HG03378 (cell line): ENCODE results near the gene SPTY2D1.
"Not testable (repeated sequence)": the region's sequence is repeated elsewhere in the genome, so short reads cannot be mapped to it uniquely, and the experiment has no call there.

Source experiments
- ATAC-seq: cut with Tn5 transposase; IDR thresholded peaks from one replicate; pipeline ENCODE4 v1.9.1; 2021; ENCODE audit warnings: mild to moderate bottlenecking, moderate library complexity; ENCODE audit not compliant: unreplicated experiment

SPTY2D1 gene, protein sequence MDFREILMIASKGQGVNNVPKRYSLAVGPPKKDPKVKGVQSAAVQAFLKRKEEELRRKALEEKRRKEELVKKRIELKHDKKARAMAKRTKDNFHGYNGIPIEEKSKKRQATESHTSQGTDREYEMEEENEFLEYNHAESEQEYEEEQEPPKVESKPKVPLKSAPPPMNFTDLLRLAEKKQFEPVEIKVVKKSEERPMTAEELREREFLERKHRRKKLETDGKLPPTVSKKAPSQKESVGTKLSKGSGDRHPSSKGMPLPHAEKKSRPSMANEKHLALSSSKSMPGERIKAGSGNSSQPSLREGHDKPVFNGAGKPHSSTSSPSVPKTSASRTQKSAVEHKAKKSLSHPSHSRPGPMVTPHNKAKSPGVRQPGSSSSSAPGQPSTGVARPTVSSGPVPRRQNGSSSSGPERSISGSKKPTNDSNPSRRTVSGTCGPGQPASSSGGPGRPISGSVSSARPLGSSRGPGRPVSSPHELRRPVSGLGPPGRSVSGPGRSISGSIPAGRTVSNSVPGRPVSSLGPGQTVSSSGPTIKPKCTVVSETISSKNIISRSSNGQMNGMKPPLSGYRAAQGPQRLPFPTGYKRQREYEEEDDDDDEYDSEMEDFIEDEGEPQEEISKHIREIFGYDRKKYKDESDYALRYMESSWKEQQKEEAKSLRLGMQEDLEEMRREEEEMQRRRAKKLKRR

DNA sequence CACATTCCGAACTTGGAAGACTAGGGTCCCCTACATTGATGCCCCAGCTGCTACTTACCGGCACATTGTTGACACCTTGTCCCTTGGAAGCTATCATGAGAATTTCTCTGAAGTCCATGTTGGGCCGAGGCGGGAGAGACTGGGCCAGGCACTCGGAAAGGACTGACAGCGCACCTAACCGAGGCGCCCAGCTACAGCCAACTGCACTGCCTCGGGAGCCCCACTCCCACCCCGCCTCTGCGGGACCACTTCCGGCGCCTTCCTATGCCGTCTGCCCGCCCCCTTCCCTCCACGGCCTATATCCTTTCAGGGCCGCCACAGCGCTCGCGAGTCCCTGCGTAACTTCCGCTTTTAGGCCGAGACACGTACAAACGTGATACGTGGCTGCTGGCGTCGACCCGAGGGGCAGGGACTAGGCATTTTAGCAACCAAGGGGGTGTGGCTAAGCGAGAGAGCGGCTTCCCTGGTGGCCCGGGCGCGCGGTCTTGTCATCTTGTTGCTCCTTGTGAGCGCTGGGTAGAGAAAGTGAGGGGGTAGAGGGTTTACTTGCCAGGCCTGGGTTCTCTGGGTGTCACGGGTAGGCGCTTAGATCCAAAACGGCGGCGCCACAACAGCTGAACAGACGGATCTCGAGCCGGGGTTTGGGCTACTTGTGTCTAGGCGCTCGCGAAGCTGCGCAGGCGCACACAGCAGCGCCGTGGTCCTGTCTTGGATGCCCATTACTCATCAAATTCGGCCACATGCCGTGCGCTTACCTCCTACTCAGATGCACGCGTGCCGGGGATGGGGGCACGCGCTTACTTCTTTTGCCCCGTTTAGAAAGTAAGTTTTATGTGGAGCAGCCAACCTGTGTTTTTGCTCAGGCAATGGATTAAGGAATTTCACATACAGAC lies at the start of gene SPTY2D1:
SPTY2D1 (minus strand) TSS at position 203 of the 893 bp plus-strand sequence; CDS start at position 118, 85 bp downstream.
- ATAC-seq = peak; percentile 95

DNA sequence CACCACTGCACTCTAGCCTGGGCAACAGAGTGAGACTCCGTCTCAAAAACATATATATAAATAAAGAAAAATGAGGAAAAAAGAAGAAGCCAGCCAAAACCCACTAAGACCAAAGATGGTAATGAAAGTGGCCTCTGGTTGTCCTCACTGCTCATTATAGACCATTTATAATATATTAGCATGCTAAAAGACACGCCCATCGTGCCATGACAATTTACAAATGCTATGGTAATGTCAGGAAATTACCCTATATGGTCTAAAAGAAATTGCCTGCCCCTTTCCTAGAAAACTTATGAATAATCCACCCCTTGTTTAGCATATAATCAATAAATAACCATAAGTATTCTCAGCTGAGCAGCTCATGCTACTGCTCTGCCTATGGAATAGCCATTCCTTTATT lies 48.3 kb upstream of the SPTY2D1 start:
- no peak for ATAC-seq

DNA sequence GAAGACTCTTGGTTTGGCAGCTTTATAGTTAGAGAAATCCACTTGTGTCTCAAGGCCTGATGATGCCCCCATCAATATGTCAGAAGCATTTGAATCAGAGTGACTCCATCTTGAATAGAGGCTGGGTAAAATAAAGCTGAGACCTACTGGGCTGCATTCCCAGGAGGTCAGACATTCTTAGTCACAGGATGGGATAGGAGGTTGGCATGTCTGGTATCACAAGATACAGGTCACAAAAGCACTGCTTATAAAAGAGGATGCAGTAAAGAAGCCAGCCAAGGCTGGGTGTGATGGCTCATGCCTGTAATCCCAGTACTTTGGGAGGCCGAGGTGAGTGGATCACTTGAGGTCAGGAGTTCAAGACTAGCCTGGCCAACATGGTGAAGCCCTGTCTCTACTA lies 47.8 kb upstream of the SPTY2D1 start:
- ATAC-seq = not testable (repeated sequence)

DNA sequence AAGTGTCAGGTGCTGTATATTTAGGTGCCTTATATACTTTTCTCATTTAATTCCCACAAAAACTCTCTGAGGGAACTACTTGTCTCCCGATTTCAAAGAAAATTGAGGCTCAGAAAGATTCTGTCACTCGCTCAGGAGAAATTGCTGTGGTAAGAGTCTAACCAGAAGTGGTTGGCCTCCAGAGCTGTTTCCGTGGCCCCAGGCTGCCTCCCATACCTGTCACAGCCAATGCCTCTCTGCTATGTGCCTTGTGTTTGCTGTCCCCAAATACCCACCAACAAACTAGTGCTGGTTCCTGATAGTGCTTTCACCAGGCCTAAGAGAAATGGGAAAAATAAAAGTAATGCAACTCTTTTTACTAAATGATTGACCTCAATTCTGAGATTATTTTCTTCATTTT lies 43.4 kb upstream of the SPTY2D1 start:
- no peak for ATAC-seq

DNA sequence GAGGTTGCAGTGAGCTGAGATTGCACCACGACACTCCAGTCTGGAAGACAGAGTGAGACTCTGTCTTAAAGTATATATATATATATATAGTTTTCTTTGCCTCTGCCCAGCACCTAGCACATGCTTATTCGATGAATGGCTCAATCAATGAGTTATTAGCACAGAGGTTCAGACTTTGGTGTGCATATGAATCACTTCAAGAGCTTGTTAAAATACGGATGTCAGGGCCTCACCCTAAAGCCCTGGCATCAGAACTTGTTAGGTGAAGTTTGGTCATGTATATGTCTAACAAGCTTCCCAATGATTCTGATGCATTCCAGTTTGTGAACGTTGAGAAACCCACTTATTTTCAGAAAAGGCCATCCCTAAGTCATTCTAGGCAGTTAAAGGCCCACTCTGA lies 42.7 kb upstream of the SPTY2D1 start:
- ATAC-seq = no peak

DNA sequence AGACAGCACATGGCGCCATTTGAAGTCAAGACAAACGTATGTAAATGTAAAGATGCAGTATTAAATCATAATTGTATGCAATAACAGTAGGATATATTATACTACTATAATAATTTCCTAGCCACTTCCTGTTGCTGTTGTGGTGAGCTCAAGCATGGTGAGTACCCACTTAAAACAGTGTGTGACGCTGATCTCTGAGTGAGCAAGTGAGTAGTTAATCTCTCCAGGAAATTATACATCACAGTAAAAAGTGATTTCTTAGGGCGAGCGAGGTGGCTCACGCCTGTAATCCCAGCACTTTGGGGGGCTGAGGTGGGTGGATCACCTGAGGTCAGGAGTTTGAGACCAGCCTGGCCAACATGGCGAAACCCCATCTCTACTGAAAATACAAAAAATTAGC lies 38.1 kb upstream of the SPTY2D1 start:
- not testable (repeated sequence) for ATAC-seq

DNA sequence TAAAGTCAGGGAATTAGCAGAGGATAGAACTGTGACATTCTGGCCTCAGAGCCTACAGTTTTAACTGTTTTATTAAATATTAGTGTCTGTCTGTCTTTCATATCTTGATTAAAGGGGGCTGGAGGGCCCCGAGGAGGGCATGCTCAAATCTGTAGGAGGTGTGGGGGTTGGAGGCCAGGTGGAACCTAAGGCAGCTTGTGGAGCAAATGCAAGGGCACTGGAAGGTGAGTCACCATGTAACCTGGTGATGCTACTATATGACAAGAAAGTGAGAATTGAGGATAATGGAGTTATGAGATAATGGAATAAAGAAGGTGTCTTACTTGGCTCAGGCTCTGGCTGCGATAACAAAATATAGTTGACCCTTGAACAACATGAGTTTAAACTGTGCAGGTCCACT lies 37.1 kb upstream of the SPTY2D1 start:
- no peak for ATAC-seq

DNA sequence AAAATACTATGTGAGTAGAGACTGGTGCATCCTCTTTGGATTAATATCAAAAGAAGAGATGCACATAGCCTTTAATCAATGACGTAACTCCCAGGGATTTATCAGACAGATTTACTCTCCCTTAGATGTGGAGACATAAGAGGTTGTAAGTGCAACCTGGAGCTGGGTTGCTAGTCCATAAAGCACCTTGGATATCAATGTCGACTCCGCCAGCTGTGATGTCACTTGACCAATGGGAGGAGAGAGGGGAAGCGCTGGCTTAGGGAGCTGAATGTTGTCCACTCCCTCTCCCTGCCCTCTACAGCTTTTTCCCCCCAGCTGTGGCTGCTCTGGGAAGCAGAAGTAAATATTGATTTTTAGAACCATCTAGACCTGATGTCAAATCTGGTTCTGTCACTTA lies 35.6 kb upstream of the SPTY2D1 start:
- ATAC-seq = no peak

DNA sequence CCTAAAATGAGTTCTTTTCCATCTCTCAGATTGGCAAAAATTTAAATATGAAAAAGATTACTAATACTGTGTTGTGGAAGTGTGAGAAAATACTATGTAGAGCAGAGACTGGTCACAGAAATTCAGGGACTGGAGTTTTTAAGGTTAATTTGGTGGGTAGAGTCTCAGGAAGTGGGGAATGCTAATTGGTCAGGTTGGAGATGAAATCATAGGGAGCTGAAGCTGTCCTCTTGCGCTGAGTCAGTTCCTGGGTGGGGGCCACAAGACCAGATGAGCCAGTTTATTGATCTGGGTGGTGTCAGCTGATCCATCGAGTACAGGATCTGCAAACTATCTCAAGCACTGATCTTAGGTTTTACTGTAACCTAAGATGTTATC lies 35.1 kb upstream of the SPTY2D1 start:
- ATAC-seq = no peak

DNA sequence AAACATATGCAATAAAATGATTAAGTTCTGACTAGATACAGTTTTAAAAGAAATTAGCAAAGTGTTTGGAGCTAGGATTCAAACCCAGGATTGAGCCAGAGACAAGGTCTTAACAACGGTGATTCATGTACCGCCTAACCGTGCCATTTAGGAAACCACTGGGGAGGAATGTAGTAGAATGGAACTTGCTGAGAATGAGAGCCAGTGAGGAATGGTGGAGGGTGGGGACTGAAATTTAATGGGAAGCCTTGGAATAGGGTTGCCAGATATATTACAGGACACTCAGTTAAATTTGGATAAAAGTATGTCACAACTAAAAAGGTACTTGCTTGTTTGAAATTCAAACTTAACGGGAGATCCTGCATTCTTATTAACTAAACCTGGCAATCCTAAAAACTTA lies 34.0 kb upstream of the SPTY2D1 start:
- no peak for ATAC-seq

DNA sequence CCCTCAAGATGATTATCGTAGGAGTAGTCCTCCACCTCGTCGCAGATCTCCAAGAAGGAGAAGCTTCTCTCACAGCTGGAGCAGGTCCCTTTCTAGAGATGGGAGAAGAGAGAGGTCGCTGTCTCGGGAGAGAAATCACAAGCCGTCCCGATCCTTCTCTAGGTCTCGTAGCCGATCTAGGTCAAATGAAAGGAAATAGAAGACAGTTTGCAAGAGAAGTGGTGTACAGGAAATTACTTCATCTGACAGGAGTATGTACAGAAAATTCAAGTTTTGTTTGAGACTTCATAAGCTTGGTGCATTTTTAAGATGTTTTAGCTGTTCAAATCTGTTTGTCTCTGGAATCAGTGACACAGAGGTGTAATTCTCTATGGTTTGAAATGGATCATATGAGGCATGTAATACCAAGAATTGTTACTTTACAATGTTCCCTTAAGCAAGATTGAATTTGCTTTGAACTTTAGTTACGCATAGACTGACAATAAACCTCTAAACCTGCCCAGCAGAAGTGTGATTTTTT lies 31.3 kb upstream of the SPTY2D1 start:
- ATAC-seq = not testable (repeated sequence)

DNA sequence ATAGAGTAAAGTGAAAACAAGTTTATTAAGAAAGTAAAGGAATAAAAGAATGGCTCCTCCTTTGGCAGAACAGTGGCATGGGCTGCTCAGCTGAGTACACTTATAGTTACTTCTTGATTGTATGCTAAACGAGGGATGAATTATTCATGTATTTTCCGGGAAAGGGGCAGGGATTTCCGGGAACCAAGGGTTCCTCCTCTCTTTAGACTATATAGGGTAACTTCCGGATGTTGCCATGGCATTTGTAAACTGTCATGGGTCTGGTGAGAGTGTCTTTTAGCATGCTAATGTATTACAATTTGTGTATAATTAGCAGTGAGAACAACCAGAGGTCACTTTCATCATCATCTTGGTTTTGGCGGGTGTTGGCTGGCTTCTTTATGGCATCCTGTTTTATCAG lies 23.5 kb upstream of the SPTY2D1 start:
- ATAC-seq = no peak

DNA sequence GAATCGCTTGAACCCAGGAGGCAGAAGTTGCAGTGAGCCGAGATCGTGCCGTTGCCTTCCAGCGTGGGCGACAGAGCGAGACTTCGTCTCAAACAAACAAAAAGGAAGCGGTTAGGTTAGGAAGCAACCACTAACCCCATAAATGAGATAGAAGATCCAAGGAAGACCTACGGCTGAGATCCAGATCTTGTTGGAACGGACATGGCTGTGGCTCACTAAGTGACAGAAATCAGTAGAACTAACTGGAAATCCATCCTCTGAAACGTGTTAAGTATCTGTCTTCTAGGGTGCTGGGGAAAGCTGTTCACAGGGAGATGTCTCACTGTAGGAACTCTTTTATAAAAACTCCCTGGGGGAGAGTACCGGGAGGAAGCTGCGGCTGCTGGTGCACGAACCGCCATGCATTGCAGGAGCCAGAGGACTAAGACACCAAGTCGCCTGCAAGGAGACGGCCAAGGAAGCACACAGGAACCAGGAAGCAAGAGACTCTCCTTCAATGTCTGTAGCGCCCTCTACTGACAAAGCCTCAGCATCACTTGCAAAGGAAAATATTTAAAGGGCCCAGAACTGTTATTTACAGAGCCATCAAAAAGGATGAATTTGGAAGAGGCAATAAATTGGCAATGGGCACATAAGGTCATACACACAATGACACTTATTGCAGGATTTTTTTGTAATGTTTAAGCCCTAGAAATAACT lies 16.9 kb upstream of the SPTY2D1 start:
- no peak for ATAC-seq

DNA sequence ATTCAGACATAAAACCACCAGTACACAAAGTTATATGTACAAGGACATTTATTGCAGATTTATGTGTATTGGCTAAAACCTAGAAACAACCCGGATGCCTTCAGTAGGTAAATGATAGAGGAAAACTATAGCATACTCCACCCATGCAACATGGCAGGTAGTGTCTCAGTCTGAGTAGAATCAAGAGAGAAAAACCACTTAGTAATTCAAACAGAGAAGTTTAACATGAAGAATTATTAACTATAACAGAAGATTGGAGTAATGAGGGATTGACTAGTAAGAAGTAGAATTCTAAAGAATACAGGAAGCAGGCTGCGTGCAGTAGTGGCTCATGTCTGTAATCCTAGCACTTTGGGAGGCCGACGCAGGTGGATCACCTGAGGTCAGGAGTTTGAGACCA lies 16.2 kb upstream of the SPTY2D1 start:
- ATAC-seq = no peak

DNA sequence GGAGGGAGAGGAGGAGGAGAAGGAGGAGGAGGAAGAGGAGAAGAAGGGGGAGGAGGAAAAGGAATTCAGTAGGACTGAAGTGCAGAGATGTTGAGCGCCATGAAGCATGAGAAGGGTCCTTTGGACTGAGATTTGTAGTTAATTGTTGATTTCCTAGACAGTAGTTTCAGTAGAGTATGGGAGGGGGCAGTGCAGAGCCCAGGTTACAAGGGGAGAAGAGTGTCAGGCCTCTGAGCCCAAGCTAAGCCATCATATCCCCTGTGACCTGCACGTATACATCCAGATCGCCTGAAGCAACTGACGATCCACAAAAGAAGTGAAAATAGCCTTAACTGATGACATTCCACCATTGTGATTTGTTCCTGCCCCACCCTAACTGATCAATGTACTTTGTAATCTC lies 8.9 kb upstream of the SPTY2D1 start:
- not testable (repeated sequence) for ATAC-seq

DNA sequence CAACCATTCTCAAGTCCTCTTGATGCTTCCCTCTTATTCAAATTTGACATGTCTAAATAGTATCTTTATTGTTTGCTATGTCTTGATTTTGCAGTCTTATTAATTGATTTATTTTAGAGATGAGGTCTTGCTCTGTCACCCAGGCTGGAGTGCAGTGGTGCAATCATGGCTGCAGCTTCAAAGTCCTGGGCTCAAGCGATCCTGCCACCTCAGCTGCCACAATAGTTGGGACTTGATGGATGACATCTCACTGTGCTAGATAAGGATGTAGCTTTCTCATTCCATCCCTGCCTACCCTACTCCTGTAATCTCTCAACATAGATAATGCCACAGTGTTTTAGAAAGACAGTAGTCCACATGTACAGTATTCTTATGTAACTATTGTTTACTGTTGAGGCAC lies 7.5 kb upstream of the SPTY2D1 start:
- ATAC-seq = no peak

DNA sequence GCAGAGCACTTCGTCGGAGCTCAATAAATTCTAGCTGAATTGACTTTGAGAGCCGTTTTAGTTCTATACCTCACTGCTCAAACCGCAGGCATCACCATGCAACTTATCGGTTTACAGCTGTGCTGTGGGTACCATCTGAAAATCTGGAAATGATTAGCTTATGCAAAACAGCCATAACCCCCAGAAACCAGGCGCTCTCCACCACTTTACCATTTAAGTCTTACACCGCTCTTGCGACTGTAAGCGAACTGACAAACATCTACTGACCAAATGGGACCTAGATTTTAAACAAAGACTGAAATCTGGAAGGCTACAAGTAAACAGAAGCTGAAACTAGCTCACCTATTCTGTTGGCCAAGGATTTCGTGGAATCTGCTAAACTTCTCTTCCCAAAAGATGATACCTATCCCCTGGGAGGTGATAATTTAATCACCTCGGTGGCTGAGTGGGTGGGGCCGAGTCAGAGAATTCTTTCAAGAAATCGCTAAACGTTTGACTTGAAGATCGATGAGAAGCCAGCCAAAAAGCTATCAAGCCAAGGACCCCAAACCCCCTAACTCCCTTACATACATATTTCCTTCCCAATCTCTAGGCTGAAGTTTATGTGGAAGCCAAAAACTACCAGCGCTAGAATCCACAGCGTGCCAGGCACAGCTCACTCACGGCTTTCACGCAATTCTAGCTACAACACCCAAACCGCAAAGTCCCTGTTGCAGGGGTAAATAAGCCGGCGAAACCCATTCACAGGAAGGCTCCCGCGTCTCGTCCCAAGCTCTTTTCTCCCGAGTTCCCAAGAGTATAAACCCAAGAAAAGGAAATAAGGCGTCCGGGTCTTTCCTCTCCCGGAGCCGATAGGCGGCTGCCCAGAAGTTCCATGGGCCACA lies 644 bp downstream of the SPTY2D1 start:
- ATAC-seq = peak; percentile 65

DNA sequence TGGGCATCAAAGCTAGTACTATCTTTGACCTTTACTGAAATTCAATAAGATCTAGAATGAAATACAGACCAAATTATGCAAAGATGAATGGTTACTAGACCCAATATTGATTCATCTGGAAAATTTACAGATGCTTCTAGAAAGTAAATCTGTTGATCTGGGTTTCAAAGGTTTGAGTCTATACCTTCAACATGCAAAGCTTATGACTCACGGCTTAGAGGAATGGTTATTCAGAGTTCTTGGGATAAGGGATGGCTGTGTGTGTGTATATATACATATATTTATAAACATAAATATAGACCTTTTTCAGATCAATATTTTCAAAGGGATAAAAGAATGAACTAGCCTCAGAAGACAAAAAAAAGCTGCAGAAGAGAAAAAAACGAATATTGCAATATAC lies 1.3 kb downstream of the SPTY2D1 start:
- ATAC-seq = no peak

DNA sequence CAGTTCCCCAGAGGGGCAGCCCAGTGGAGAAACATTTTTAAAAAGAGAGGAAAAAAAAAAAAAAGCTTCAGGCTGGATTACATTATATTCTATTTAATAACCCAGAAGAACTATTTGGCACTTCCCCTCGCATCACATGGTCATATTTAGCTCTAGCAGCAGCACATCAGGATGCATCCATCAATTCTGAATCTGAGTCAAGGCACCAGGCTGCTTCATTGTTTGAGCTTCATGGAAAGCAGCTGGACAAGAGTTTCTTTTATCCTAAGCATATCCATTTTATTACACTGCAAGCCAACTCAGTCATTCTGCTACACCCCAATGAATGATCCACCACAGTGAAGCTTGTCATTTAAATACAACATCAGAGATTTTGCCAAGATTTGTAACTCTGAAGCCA lies 10.0 kb downstream of the SPTY2D1 start:
- ATAC-seq = no peak

DNA sequence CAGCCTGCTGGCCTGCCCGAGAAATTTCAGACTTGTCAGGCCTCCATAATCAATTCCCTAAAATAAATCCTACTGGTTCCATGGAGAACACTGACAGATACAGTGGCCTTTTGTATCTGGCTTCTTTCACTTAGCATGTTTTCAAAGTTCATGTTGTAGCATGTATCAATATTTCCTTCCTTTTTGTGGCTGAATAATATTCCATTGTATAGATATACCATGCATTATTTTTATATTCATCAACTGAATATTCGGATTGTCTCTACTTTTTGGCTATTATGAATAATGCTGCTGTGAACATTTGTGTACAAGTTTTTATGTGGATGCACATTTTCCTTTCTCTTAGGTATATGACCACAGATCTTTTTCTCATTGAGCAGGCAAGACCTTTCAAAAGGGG lies 10.4 kb downstream of the SPTY2D1 start:
- ATAC-seq = no peak
